H1 (cell line): ENCODE data around the gene GPR26.

Experiments used
- BACH1 ChIP-seq: IDR thresholded peaks from 2 replicates; pipeline ENCODE4 v1.6.1; 2012; ENCODE audit warnings: low read length, improper control_type of control experiment
- EZH2 ChIP-seq: fragments of 200-600 bp; sonication (generic); IDR thresholded peaks from 2 replicates; pipeline ENCODE4 v1.7.1; 2012; ENCODE audit warnings: low read depth, mild to moderate bottlenecking, moderate library complexity, low read length, inconsistent platforms; ENCODE audit not compliant: severe bottlenecking
- GTF2F1 ChIP-seq: IDR thresholded peaks from 2 replicates; pipeline ENCODE4 v1.6.1; 2012; ENCODE audit warnings: low read depth, low read length, improper control_type of control experiment, borderline replicate concordance
- HDAC2 ChIP-seq, 2 experiments: fragments of 300-600 bp in 1 of 2; sonication (generic) in 1 of 2; IDR thresholded peaks; 2 replicates each; pipeline ENCODE4 v1.6.1; 2011 to 2012; ENCODE audit warnings: low read depth in 2 of 2, low read length in 2 of 2, mild to moderate bottlenecking in 2 of 2, moderate library complexity in 2 of 2, borderline replicate concordance in 1 of 2, inconsistent platforms in 1 of 2
- KDM5A ChIP-seq: fragments of 200-600 bp; IDR thresholded peaks from 2 replicates; pipeline ENCODE4 v1.7.1; 2012; ENCODE audit warnings: mild to moderate bottlenecking, low read length, inconsistent platforms, mixed read lengths
- POLR2A ChIP-seq, 2 experiments: IDR thresholded peaks; 1 replicate in 1 of 2; 2 replicates in 1 of 2; pipeline ENCODE4 v1.6.1; 2011; ENCODE audit warnings: low read depth in 2 of 2, low read length in 2 of 2, mild to moderate bottlenecking in 2 of 2; ENCODE audit errors: control extremely low read depth in 1 of 2
- POLR2AphosphoS5 ChIP-seq: IDR thresholded peaks from 2 replicates; pipeline ENCODE4 v1.6.1; 2011; ENCODE audit warnings: low read depth, low read length
- RAD21 ChIP-seq, 2 experiments: IDR thresholded peaks in 1 of 2; conservative IDR thresholded peaks in 1 of 2; 2 replicates each; pipeline ENCODE4 v1.6.1; 2011; ENCODE audit warnings: low read depth in 2 of 2, low read length in 2 of 2, improper control_type of control experiment in 1 of 2, inconsistent platforms in 1 of 2, mild to moderate bottlenecking in 1 of 2, moderate library complexity in 1 of 2
- RFX5 ChIP-seq: IDR thresholded peaks from 2 replicates; pipeline ENCODE4 v1.6.1; 2011; ENCODE audit warnings: low read depth, low read length, improper control_type of control experiment, borderline replicate concordance
- TAF1 ChIP-seq: IDR thresholded peaks from 2 replicates; pipeline ENCODE4 v1.6.1; 2011; ENCODE audit warnings: mild to moderate bottlenecking, low read depth, low read length
- USF2 ChIP-seq: IDR thresholded peaks from 2 replicates; pipeline ENCODE4 v1.6.1; 2011; ENCODE audit warnings: low read length, improper control_type of control experiment
- YY1 ChIP-seq: IDR thresholded peaks from 2 replicates; pipeline ENCODE4 v1.6.1; 2011; ENCODE audit warnings: low read depth, mild to moderate bottlenecking, low read length
- TF ChIP-seq, protein P1 (sequence below), 3 experiments: IDR thresholded peaks; 1 replicate in 2 of 3; 2 replicates in 1 of 3; pipeline versions ENCODE4 v1.5.1 to v1.6.1; 2011; ENCODE audit warnings: low read length in 3 of 3, mild to moderate bottlenecking in 3 of 3, inconsistent platforms in 2 of 3, low read depth in 1 of 3, moderate library complexity in 1 of 3; ENCODE audit not compliant: insufficient read depth in 1 of 3; ENCODE audit errors: control extremely low read depth in 1 of 3

DNA sequence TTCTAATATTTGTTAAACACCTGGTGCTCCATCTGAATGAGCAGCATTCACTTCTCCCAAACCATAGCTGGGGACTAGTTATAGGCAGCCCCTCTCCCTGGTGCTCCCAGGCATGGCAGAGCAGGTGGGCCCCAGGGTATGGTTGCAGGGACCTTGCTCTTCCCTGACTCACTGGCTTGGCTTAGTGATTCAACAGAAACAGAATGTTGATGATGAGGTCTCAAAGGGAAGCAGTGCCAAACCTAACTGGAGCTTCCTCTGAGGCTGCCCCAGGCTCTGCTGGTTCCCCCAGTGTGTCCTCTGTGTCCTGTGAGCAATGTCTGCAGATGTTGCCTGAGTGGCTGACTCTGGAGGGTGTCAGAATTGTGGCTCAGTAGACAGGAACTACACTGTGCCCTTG, 3.7 kb downstream of the GPR26 start:
- TF ChIP-seq EZH2 (no peak), KDM5A (no peak), POLR2A (IDR thresholded peaks at IDR 0.05; ENCODE audit: control extremely low read depth in 1 of 2, low read depth in 2 of 2, low read length in 2 of 2) (no peak), GTF2F1 (no peak), POLR2AphosphoS5 (no peak), YY1 (no peak), USF2 (no peak), RFX5 (no peak), HDAC2 (IDR thresholded peaks at IDR 0.05; ENCODE audit: borderline replicate concordance in 1 of 2, low read depth in 2 of 2, low read length in 2 of 2) (no peak), RAD21 (IDR thresholded peaks at IDR 0.05 in 1 of 2, conservative IDR thresholded peaks at IDR 0.05 in 1 of 2; ENCODE audit: low read depth in 2 of 2, low read length in 2 of 2) (no peak), BACH1 (no peak), TAF1 (no peak)
- TF ChIP-seq, protein P1, sequence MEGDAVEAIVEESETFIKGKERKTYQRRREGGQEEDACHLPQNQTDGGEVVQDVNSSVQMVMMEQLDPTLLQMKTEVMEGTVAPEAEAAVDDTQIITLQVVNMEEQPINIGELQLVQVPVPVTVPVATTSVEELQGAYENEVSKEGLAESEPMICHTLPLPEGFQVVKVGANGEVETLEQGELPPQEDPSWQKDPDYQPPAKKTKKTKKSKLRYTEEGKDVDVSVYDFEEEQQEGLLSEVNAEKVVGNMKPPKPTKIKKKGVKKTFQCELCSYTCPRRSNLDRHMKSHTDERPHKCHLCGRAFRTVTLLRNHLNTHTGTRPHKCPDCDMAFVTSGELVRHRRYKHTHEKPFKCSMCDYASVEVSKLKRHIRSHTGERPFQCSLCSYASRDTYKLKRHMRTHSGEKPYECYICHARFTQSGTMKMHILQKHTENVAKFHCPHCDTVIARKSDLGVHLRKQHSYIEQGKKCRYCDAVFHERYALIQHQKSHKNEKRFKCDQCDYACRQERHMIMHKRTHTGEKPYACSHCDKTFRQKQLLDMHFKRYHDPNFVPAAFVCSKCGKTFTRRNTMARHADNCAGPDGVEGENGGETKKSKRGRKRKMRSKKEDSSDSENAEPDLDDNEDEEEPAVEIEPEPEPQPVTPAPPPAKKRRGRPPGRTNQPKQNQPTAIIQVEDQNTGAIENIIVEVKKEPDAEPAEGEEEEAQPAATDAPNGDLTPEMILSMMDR (IDR thresholded peaks at IDR 0.05; ENCODE audit: control extremely low read depth in 1 of 3, insufficient read depth in 1 of 3, low read depth in 1 of 3, low read length in 3 of 3) = no peak
